HEK293 (cell line): Measurements from ENCODE around the gene REC8.

Source experiments
- KLF7 ChIP-seq: fragments of 450-650 bp; formaldehyde crosslinking; IDR thresholded peaks from 2 replicates; pipeline ENCODE4 v1.5.1; 2016; ENCODE audit warnings: missing biosample characterization, missing genetic modification characterization, borderline replicate concordance
- RBAK ChIP-seq: fragments of 450-650 bp; formaldehyde crosslinking; IDR thresholded peaks from 2 replicates; pipeline ENCODE4 v1.5.1; 2016; ENCODE audit warnings: missing biosample characterization, missing genetic modification characterization
- SCRT2 ChIP-seq: fragments of 450-650 bp; formaldehyde crosslinking; IDR thresholded peaks from 2 replicates; pipeline ENCODE4 v1.5.1; 2016; ENCODE audit warnings: missing biosample characterization, missing genetic modification characterization
- SP2 ChIP-seq: fragments of 450-650 bp; formaldehyde crosslinking; IDR thresholded peaks from 2 replicates; pipeline ENCODE4 v1.5.1; 2016; ENCODE audit warnings: missing biosample characterization, missing genetic modification characterization
- SP3 ChIP-seq: fragments of 450-650 bp; formaldehyde crosslinking; IDR thresholded peaks from 2 replicates; pipeline ENCODE4 v1.5.1; 2016; ENCODE audit warnings: missing biosample characterization, missing genetic modification characterization
- TRIM28 ChIP-seq: IDR thresholded peaks from 2 replicates; pipeline ENCODE4 v1.6.1; 2011; ENCODE audit warnings: low read length, control low read depth, borderline replicate concordance
- ZEB2 ChIP-seq: fragments of 450-650 bp; formaldehyde crosslinking; IDR thresholded peaks from 2 replicates; pipeline ENCODE4 v1.5.1; 2016; ENCODE audit warnings: missing biosample characterization, missing genetic modification characterization
- ZFP41 ChIP-seq: fragments of 450-650 bp; formaldehyde crosslinking; IDR thresholded peaks from 2 replicates; pipeline ENCODE4 v1.5.1; 2016; ENCODE audit warnings: missing biosample characterization, missing genetic modification characterization, borderline replicate concordance
- ZNF112 ChIP-seq: fragments of 450-650 bp; formaldehyde crosslinking; IDR thresholded peaks from 2 replicates; pipeline ENCODE4 v1.5.0; 2017; ENCODE audit warnings: missing biosample characterization, missing genetic modification characterization
- ZNF341 ChIP-seq: fragments of 450-650 bp; formaldehyde crosslinking; IDR thresholded peaks from 2 replicates; pipeline ENCODE4; 2016; ENCODE audit warnings: low read depth, missing biosample characterization, missing genetic modification characterization
- ZNF404 ChIP-seq: fragments of 450-650 bp; formaldehyde crosslinking; IDR thresholded peaks from 2 replicates; pipeline ENCODE4 v1.5.1; 2017; ENCODE audit warnings: missing biosample characterization, missing genetic modification characterization
- ZNF561 ChIP-seq: fragments of 450-650 bp; IDR thresholded peaks from 2 replicates; pipeline ENCODE4 v1.5.1; 2018; ENCODE audit warnings: missing biosample characterization, missing genetic modification characterization, borderline replicate concordance
- ZNF571 ChIP-seq: fragments of 450-650 bp; formaldehyde crosslinking; IDR thresholded peaks from 2 replicates; pipeline ENCODE4 v1.5.0; 2017; ENCODE audit warnings: missing biosample characterization, missing genetic modification characterization
- ZNF600 ChIP-seq: fragments of 450-650 bp; formaldehyde crosslinking; IDR thresholded peaks from 2 replicates; pipeline ENCODE4 v1.5.1; 2016; ENCODE audit warnings: missing biosample characterization, missing genetic modification characterization
- ZNF624 ChIP-seq: fragments of 450-650 bp; formaldehyde crosslinking; IDR thresholded peaks from 2 replicates; pipeline ENCODE4 v1.5.1; 2017; ENCODE audit warnings: missing biosample characterization, missing genetic modification characterization
- ZNF677 ChIP-seq: fragments of 450-650 bp; IDR thresholded peaks from 2 replicates; pipeline ENCODE4 v1.5.0; 2018; ENCODE audit warnings: missing biosample characterization, mild to moderate bottlenecking, missing genetic modification characterization, moderate library complexity
- ZNF768 ChIP-seq: fragments of 450-650 bp; formaldehyde crosslinking; IDR thresholded peaks from 2 replicates; pipeline ENCODE4 v1.5.1; 2018; ENCODE audit warnings: missing biosample characterization, mild to moderate bottlenecking, missing genetic modification characterization
- TF ChIP-seq, protein P1 (sequence below): fragments of 450-650 bp; formaldehyde crosslinking; IDR thresholded peaks from 2 replicates; pipeline ENCODE4 v1.5.1; 2017; ENCODE audit warnings: missing biosample characterization, missing genetic modification characterization
- TF ChIP-seq, protein P2 (sequence below): fragments of 450-650 bp; formaldehyde crosslinking; IDR thresholded peaks from 2 replicates; pipeline ENCODE4 v1.5.1; 2017; ENCODE audit warnings: missing biosample characterization, missing genetic modification characterization
- TF ChIP-seq, protein P3 (sequence below): fragments of 450-650 bp; formaldehyde crosslinking; IDR thresholded peaks from 2 replicates; pipeline ENCODE4 v1.5.1; 2016; ENCODE audit warnings: missing biosample characterization, missing genetic modification characterization
- TF ChIP-seq, protein P4 (sequence below): fragments of 450-650 bp; formaldehyde crosslinking; IDR thresholded peaks from 2 replicates; pipeline ENCODE4 v1.5.1; 2016; ENCODE audit warnings: missing biosample characterization, missing genetic modification characterization
- TF ChIP-seq, protein P5 (sequence below): fragments of 450-650 bp; formaldehyde crosslinking; IDR thresholded peaks from 2 replicates; pipeline ENCODE4 v1.5.1; 2016; ENCODE audit warnings: missing biosample characterization, missing genetic modification characterization, borderline replicate concordance
- TF ChIP-seq, protein P6 (sequence below): fragments of 450-650 bp; formaldehyde crosslinking; IDR thresholded peaks from 2 replicates; pipeline ENCODE4 v1.5.1; 2016; ENCODE audit warnings: missing biosample characterization, missing genetic modification characterization
- TF ChIP-seq, protein P7 (sequence below): fragments of 450-650 bp; formaldehyde crosslinking; IDR thresholded peaks from 2 replicates; pipeline ENCODE4; 2016; ENCODE audit warnings: missing biosample characterization, missing genetic modification characterization

REC8 gene

DNA sequence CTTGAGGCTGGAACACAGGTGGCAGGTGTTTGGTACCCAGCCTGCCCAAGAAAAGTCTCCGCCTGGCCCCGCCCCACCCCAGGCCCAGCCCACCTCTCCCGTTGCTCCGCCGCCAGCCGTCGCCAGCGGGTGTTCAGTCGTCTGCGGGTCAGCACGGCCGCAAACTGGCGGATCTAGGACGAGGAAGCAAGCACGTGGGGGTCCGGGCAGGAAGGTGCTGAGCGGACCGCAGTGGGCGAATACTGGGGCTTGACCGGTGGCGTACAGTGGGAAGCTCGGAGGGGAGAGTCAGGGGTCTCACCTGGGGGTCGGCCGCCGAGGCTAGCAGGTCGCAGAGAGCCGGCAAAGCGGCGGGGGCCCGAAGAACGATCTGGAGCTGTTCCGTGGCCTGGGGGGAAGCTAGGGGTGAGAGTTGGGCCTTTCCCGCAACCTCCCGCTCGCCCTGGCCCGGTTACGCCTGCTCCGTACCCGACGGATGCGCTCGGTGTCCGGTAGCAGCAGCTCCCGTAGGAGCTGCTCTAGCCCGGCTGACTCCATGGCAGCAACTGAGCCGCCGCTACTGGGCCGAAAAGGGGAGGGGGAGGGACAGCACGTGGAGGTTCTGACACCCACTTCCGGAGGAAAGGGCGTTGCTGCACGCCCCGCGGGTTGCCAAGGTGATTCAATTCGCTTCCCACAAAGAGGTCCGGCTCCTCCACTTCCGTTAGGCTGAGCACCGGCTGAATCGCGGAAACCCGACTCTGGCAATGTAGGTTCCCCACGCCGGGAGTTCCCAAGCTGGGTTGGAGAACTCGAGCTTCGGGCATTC lies 16.6 kb downstream of the REC8 start, which contains the start of gene IPO4 (continued):
- TF ChIP-seq, protein P1, sequence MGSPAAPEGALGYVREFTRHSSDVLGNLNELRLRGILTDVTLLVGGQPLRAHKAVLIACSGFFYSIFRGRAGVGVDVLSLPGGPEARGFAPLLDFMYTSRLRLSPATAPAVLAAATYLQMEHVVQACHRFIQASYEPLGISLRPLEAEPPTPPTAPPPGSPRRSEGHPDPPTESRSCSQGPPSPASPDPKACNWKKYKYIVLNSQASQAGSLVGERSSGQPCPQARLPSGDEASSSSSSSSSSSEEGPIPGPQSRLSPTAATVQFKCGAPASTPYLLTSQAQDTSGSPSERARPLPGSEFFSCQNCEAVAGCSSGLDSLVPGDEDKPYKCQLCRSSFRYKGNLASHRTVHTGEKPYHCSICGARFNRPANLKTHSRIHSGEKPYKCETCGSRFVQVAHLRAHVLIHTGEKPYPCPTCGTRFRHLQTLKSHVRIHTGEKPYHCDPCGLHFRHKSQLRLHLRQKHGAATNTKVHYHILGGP, result no peak
- TF ChIP-seq, protein P2, sequence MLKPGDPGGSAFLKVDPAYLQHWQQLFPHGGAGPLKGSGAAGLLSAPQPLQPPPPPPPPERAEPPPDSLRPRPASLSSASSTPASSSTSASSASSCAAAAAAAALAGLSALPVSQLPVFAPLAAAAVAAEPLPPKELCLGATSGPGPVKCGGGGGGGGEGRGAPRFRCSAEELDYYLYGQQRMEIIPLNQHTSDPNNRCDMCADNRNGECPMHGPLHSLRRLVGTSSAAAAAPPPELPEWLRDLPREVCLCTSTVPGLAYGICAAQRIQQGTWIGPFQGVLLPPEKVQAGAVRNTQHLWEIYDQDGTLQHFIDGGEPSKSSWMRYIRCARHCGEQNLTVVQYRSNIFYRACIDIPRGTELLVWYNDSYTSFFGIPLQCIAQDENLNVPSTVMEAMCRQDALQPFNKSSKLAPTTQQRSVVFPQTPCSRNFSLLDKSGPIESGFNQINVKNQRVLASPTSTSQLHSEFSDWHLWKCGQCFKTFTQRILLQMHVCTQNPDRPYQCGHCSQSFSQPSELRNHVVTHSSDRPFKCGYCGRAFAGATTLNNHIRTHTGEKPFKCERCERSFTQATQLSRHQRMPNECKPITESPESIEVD (tag by site-specific recombination), result 0 out of 2 replicates have a peak, but pooled peaks have one; percentile 15
- TF ChIP-seq, protein P3, sequence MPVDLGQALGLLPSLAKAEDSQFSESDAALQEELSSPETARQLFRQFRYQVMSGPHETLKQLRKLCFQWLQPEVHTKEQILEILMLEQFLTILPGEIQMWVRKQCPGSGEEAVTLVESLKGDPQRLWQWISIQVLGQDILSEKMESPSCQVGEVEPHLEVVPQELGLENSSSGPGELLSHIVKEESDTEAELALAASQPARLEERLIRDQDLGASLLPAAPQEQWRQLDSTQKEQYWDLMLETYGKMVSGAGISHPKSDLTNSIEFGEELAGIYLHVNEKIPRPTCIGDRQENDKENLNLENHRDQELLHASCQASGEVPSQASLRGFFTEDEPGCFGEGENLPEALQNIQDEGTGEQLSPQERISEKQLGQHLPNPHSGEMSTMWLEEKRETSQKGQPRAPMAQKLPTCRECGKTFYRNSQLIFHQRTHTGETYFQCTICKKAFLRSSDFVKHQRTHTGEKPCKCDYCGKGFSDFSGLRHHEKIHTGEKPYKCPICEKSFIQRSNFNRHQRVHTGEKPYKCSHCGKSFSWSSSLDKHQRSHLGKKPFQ (tag by site-specific recombination), result no peak
- TF ChIP-seq KLF7 (peak; percentile 98), SP3 (tag by site-specific recombination) (peak; percentile 90), ZFP41 (tag by site-specific recombination) (no peak), ZNF404 (tag by site-specific recombination) (no peak), RBAK (tag by site-specific recombination) (no peak), SCRT2 (tag by site-specific recombination) (no peak), ZNF624 (tag by site-specific recombination) (no peak), ZNF571 (tag by site-specific recombination) (no peak), ZEB2 (tag by site-specific recombination) (peak; percentile 79), ZNF600 (peak; percentile 86), ZNF768 (tag by site-specific recombination) (no peak), ZNF677 (tag by site-specific recombination) (no peak), ZNF112 (tag by site-specific recombination) (no peak), SP2 (peak; percentile 88), ZNF561 (peak; percentile 97), ZNF341 (peak; percentile 86), TRIM28 (peak; percentile 77; the same call in 1 of the 2 replicates)
- TF ChIP-seq, protein P4, sequence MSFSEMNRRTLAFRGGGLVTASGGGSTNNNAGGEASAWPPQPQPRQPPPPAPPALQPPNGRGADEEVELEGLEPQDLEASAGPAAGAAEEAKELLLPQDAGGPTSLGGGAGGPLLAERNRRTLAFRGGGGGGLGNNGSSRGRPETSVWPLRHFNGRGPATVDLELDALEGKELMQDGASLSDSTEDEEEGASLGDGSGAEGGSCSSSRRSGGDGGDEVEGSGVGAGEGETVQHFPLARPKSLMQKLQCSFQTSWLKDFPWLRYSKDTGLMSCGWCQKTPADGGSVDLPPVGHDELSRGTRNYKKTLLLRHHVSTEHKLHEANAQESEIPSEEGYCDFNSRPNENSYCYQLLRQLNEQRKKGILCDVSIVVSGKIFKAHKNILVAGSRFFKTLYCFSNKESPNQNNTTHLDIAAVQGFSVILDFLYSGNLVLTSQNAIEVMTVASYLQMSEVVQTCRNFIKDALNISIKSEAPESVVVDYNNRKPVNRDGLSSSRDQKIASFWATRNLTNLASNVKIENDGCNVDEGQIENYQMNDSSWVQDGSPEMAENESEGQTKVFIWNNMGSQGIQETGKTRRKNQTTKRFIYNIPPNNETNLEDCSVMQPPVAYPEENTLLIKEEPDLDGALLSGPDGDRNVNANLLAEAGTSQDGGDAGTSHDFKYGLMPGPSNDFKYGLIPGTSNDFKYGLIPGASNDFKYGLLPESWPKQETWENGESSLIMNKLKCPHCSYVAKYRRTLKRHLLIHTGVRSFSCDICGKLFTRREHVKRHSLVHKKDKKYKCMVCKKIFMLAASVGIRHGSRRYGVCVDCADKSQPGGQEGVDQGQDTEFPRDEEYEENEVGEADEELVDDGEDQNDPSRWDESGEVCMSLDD (tag by site-specific recombination), result no peak
- TF ChIP-seq, protein P5, sequence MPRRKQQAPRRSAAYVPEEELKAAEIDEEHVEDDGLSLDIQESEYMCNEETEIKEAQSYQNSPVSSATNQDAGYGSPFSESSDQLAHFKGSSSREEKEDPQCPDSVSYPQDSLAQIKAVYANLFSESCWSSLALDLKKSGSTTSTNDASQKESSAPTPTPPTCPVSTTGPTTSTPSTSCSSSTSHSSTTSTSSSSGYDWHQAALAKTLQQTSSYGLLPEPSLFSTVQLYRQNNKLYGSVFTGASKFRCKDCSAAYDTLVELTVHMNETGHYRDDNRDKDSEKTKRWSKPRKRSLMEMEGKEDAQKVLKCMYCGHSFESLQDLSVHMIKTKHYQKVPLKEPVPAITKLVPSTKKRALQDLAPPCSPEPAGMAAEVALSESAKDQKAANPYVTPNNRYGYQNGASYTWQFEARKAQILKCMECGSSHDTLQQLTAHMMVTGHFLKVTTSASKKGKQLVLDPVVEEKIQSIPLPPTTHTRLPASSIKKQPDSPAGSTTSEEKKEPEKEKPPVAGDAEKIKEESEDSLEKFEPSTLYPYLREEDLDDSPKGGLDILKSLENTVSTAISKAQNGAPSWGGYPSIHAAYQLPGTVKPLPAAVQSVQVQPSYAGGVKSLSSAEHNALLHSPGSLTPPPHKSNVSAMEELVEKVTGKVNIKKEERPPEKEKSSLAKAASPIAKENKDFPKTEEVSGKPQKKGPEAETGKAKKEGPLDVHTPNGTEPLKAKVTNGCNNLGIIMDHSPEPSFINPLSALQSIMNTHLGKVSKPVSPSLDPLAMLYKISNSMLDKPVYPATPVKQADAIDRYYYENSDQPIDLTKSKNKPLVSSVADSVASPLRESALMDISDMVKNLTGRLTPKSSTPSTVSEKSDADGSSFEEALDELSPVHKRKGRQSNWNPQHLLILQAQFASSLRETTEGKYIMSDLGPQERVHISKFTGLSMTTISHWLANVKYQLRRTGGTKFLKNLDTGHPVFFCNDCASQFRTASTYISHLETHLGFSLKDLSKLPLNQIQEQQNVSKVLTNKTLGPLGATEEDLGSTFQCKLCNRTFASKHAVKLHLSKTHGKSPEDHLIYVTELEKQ (tag by site-specific recombination), result peak; percentile 84
- TF ChIP-seq, protein P6, sequence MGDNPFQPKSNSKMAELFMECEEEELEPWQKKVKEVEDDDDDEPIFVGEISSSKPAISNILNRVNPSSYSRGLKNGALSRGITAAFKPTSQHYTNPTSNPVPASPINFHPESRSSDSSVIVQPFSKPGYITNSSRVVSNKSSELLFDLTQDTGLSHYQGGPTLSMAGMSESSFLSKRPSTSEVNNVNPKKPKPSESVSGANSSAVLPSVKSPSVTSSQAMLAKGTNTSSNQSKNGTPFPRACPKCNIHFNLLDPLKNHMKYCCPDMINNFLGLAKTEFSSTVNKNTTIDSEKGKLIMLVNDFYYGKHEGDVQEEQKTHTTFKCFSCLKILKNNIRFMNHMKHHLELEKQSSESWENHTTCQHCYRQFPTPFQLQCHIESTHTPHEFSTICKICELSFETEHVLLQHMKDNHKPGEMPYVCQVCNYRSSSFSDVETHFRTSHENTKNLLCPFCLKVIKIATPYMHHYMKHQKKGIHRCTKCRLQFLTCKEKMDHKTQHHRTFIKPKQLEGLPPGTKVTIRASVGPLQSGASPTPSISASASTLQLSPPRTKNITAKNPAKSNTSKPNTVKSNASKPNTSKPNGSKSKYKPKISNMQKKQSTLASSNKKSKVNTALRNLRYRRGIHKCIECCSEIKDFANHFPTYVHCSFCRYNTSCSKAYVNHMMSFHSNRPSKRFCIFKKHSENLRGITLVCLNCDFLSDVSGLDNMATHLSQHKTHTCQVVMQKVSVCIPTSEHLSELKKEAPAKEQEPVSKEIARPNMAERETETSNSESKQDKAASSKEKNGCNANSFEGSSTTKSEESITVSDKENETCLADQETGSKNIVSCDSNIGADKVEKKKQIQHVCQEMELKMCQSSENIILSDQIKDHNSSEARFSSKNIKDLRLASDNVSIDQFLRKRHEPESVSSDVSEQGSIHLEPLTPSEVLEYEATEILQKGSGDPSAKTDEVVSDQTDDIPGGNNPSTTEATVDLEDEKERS (tag by site-specific recombination), result no peak
- TF ChIP-seq, protein P7, sequence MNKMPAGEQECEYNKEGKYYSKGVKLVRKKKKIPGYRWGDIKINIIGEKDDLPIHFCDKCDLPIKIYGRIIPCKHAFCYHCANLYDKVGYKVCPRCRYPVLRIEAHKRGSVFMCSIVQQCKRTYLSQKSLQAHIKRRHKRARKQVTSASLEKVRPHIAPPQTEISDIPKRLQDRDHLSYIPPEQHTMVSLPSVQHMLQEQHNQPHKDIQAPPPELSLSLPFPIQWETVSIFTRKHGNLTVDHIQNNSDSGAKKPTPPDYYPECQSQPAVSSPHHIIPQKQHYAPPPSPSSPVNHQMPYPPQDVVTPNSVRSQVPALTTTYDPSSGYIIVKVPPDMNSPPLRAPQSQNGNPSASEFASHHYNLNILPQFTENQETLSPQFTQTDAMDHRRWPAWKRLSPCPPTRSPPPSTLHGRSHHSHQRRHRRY, result no peak
